IPS-NIHi11 (cell line): ENCODE data around the gene FLT3.
"Not testable (repeated sequence)": the region's sequence is repeated elsewhere in the genome, so short reads cannot be mapped to it uniquely, and the experiment has no call there.

ENCODE experiments used
- DNase-seq: peaks from one replicate; pipeline ENCODE4 v3.0.0; 2012; ENCODE audit warnings: mixed read lengths, low spot score

FLT3 gene

GRCh38 chr13:27971776-27972477 is 128.4 kb downstream of the FLT3 start:
- no peak for DNase-seq

GRCh38 chr13:27971236-27971645 is 129.1 kb downstream of the FLT3 start:
- peak; percentile 65 for DNase-seq

DNA sequence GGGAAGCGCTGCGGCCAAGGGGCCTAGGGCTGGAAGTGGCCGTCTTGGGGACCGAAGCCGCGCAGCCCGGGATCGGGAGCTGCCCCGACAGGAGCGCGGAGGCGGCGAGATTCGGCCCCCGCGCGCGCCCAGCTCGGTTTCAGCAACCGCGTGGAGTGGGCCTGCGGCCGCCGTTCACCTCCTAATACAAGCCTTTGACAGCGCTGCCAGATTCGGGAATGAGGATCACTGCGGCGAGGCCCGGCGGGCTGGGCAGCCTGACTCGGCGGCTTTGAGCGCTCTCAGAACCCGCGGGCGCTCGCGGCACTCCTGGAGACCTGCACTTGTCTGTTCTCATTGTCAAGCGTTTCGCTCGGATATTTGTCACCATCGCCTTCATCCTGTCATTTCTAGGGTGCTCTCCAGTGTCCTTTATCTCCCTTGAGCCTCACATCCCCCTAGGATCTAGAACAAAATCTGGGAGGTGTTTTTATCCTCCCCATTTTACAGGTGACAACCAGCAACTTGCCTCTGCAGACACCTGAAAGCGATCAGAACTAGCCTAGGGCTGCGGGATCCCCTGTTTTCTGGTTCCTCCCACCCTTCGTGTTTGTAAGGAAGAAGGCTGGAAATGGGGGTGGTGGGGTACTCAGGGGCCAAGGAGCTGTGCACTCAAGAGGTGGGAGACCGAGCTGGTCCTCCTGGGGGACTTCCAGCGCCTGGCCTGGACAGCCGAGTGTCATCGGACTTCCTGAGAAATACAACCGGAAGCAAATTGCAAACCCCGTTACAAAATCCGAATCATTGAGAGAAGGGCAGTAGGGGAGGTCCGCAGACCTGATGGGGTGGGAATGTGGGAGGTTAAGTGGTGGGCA is 129.8 kb downstream of the FLT3 start:
- DNase-seq = no peak

DNA sequence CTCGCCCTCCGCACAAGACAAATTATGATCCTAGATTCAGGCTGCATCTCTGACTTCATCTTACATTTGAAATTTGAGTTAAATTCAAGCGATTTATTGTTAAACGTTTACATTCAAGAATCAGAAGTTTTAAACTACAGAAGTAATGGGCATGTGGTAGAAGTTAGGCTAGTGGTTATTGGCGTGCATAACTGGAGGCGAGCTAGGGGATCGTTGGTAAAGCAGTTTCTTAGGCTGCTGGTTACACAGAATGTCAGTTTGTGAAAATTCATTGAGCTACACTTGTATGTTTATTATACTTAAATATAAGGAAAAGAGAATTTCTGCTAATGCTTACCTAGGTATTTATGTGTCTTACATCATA is 130.5 kb downstream of the FLT3 start:
- DNase-seq = no peak

DNA sequence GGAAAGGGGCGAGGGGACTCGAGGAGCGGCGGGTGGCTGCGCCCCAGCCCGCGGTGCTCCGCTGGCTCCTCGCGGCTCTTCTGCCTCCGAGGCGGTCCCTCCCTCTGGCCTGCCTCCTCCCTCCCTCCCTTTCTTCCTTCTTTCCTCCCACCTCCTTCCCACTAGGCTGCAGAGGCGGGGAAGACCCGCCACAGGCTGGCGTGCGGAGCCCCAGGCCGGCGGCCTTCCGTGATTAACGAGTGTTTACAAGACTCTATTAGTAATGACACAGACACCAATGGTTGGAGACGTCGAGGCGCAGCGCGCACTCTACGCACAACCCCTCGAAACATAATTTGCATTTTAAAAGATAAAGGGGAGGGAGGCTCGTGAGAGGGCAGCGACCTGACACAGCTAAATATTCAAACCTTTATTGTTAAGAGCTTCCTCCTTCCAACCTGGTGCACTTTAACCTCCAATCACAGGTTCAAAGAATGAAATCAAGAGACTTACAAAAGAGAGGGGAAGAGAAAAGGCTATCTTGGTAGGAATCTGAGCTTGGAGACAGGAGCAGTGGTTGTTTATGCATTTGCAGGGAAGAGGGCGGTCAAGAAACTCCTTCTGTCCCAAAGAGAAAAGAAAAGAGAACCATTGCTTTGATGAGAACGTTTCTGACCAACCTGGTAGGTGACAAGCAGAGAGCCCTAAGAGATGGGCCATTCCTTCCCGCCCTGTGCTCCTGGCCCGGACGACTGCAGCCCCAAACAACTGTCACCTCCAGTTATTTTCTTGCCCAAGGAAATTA is 131.1 kb downstream of the FLT3 start, which contains the start of gene CDX2:
CDX2 (minus strand) TSS at position 234 of the 784 bp plus-strand sequence. CDS start 309 bp downstream, outside the sequence.
- DNase-seq = no peak

- no peak for DNase-seq
These were observed 131.9 kb downstream of the FLT3 start for GRCh38 chr13:27968316-27969081.

- no peak for DNase-seq
These were observed 132.6 kb downstream of the FLT3 start for GRCh38 chr13:27967736-27968315.

DNA sequence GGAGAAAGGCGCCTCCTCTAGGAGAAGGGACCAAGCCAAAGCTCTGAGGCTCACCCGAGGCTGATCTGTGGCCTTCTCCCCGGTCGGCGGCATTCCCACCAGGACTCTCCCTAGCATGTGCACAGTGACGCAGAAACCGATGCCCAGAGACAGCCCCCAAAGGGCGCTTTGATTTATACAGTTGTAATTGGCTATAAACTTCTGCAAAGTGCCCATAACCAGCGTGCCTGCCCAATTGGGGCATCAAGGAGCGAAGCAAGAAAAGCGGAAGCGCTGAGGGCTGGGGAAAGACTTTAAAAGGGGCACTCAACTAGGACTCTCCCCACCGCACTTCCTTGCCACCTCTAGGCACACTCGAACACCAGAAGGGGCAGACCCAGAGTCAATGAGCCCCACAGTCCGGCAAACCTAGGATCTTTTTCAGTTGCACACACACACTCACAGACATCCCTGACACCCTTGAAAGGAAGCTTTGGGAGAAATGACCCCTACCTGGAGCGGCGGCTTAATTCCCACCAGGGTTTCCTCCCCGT is 133.1 kb downstream of the FLT3 start:
- no peak for DNase-seq

DNA sequence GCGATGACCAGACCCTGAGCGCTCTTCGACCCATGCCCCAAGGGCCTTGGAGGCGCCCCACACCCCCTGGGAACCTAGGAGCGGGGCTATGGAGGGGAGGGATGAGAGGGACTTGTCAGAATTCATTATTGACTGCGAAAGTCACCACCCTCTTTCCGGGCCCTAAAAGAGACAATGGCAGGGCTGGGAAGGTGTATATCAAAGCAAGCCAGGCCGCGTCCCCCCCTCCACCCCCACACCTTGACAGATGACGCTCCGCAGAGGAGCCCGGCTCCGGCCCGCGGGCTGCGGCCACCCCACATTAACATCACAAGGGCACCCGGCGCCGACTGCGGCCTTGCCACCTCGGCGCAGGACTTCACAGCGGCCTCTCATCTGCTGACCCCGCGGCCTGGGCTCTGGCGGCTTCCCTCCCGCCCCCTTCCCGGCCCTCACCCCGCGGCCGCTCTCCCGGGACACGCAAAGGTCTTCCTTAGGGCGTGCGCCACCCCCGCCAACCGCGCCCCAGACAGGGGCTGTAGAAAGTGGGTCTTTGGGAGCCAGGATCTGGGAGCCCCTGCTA is 133.7 kb downstream of the FLT3 start:
- DNase-seq = no peak

- peak; percentile 64 for DNase-seq
These were observed 134.4 kb downstream of the FLT3 start for GRCh38 chr13:27965740-27966640.

DNA sequence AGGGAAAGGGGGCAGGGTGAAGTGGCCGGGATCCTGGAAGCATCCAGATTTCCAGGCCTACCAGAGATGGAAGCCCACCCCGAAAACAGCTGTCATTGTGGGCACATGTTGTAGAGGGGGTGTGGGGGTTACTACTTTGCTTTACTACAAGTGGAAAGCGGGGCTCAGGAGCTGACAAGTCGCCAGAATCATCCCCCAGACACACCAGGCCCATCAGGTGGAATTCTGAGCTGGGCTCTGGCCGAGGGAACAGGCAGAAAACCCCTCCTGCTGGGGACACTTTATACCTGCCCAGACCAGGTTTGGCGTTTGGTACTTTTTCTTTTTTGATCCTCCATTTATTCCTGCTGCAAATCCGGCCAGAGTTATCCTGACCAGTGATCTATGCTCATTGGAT is 135.0 kb downstream of the FLT3 start:
- no peak for DNase-seq

DNA sequence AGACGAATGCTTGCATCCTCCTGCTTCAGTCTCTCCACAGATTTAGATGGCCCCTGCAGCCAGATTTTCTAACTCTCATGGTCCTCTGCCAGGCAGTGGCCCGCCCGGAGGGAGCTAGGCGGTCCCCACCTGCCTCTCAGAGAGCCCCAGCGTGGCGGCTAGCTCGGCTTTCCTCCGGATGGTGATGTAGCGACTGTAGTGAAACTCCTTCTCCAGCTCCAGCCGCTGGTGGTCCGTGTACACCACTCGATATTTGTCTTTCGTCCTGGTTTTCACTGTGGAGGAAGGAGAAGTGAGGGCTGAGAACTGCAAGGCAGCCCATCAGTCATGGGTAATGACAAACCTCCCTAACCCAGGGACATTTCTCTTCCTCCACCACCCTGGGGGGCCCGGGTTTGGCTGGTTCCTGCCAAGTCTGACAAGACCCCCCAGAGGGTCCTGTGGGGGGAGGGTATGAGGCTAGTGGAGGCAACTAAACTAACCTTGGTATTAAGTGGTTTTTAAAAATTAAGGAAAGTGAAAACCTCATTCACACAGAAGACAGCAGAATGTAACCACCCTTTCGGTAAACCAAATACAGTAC is 135.5 kb downstream of the FLT3 start:
- no peak for DNase-seq

DNA sequence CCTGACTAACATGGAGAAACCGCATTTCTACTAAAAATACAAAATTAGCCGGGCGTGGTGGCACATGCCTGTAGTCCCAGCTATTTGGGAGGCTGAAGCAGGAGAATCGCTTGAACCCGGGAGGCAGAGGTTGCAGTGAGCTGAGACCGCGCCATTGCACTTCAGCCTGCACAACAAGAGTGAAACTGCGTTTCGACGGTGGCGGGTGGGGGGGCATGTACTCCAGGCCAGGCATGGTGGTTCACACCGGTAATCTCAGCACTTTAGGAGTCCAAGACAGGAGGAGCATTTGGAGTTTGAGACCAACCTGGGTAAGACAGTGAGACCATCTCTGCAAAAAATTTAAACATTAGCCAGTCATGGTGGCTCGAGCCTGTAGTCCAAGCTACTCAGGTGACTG is 136.2 kb downstream of the FLT3 start:
- DNase-seq = not testable (repeated sequence)

DNA sequence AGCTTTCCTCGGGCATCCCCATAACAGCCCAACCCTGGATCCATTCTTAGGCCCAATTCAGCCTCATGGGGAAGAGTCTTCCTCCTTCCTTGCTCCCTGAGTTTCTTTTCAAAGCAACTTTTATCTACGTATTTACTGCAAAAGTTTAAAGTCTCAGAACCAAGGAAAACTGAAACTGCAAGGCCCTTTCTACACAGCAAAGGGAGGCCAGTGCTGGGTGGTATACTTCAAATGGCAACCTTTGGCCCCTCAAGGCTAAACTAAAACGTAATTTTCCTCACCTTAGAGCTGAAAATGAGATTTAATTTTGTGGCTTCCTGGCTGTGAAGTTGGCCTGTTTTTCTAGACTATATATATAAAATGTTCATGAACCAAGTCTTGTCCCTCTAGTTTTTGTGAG is 136.9 kb downstream of the FLT3 start:
- no peak for DNase-seq

DNA sequence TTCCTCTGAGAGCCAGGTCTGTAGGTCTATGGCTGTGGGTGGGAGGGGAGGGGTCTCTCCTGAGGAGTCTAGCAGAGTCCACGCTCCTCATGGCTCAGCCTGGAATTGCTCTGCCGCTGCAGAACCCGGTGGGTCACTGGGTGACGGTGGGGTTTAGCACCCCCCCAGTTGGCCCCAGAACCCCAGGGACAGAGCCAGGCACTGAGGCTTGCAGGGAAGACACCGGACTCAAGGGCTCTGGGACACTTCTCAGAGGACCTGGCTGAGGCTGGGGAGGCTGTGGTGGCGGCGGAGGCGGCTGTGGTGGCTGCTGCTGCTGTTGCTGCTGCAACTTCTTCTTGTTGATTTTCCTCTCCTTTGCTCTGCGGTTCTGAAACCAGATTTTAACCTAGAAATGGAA is 137.4 kb downstream of the FLT3 start:
- no peak for DNase-seq

GRCh38 chr13:27962128-27962841 is 138.1 kb downstream of the FLT3 start:
- no peak for DNase-seq

- no peak for DNase-seq
These were observed 138.9 kb downstream of the FLT3 start for GRCh38 chr13:27961227-27962085.
